Upper lobe of left lung (tissue), 6 donors: ENCODE data around the gene TRAPPC11. TPM values are rescaled to one million over a fixed set of nuclear protein-coding genes. Genes with fewer than 3 reads are reported as not detected.

Experiments
- ATAC-seq, 2 donors: fragments of 200-7000 bp; cut with Tn5 transposase; one replicate each; pipeline ENCODE4 v1.9.1; 2022; ENCODE audit warnings: mild to moderate bottlenecking in 2 of 2, moderate library complexity in 2 of 2; ENCODE audit not compliant: low FRiP score in 2 of 2
- DNase-seq, 2 donors: peaks; one replicate each; pipeline ENCODE4 v3.0.0-alpha.2; 2019 to 2020
- H3K27ac ChIP-seq, 4 donors: fragments of 200-600 bp; sonication (generic); one replicate each; pipeline ENCODE4 v1.5.1; 2016 to 2019
- H3K27me3 ChIP-seq, 4 donors: fragments of 200-600 bp; sonication (generic); one replicate each; pipeline ENCODE4 v1.5.1; 2017 to 2019
- H3K36me3 ChIP-seq, 4 donors: fragments of 200-600 bp; sonication (generic); one replicate each; pipeline ENCODE4 v1.5.1; 2016 to 2019
- H3K4me1 ChIP-seq, 4 donors: fragments of 200-600 bp; sonication (generic); one replicate each; pipeline ENCODE4 v1.5.1; 2018 to 2019
- H3K4me3 ChIP-seq, 4 donors: fragments of 200-600 bp; sonication (generic); one replicate each; pipeline ENCODE4 v1.5.1; 2017 to 2019; ENCODE audit warnings: mild to moderate bottlenecking in 2 of 4, moderate library complexity in 1 of 4
- H3K9me3 ChIP-seq, 4 donors: fragments of 200-600 bp; sonication (generic); one replicate each; pipeline ENCODE4 v1.5.1; 2018 to 2019
- CTCF ChIP-seq, 6 experiments: fragments of 450-650 bp in 4 of 6; fragments of 200-600 bp in 2 of 6; sonication (generic) in 2 of 6; IDR thresholded peaks; one replicate each; pipeline ENCODE4 v1.5.1; 2016 to 2019; ENCODE audit warnings: antibody characterized with exemption in 6 of 6
- EP300 ChIP-seq, 4 donors: sonication (generic); formaldehyde crosslinking; IDR thresholded peaks; one replicate each; pipeline ENCODE4 v1.5.1; 2017; ENCODE audit warnings: antibody characterized with exemption in 4 of 4, control low read depth in 2 of 4
- POLR2A ChIP-seq, 4 donors: fragments of 450-650 bp; IDR thresholded peaks; one replicate each; pipeline ENCODE4 v1.5.1; 2016 to 2017; ENCODE audit warnings: antibody characterized with exemption in 4 of 4, mild to moderate bottlenecking in 2 of 4
- POLR2AphosphoS5 ChIP-seq, 2 donors: sonication (generic); formaldehyde crosslinking; IDR thresholded peaks; one replicate each; pipeline ENCODE4 v1.5.1; 2017; ENCODE audit warnings: antibody characterized with exemption in 2 of 2
- WGBS, 2 donors: methylation state at CpG; one replicate each; pipeline ENCODE4 v1.1.5; 2017 to 2018; 5-methylcytosine and 5-hydroxymethylcytosine counted together
- total RNA-seq, 6 donors: library from RNA; depleted of rRNA in 4 of 6; stranded (reverse); fragments of >200 nt in 4 of 6; gene quantifications; one replicate each; pipeline versions ENCODE4 v1.1.0 to v1.2.1, GENCODE V29; 2016 to 2021
- donor health status: DM: no; HTN: no; CAD: no; lungs with moderate emphysema.
- donor health status: DM: no; HTN: yes; CAD: no; lungs with severe emphysema.

The TRAPPC11 gene
- total RNA-seq, 6 donors from 2014 or later, result 33.0 to 73.3 (median 39.1) TPM

DNA sequence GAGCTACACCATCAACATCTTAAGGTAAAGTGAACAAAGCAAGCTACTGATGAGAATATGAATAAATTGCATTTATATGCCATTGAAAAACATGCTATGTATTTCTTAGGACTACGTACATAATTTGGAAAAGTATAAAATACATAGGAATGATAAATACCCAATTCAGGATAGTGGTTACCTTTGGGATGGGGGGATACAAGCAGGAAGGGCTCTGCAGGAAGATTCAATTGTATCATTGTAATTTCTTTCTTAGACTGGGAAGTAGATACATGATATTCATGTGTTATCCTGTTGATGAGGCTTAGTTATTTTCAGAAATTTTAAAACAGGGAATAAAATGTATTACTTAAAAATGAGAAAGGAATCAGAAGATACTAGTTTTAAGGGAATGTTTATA is 43.4 kb downstream of the TRAPPC11 start:
- Histone ChIP-seq H3K27me3 (no peaks in the 10 kb centered on the region), H3K4me3 (no peak overlapping the region), H3K27ac (no peak overlapping the region), H3K36me3 (peaks cover 30 to 94% (median 60%) of the 10 kb centered on the region in 4 donors), H3K4me1 (peaks cover 0 to 10% (median 0%) of the 10 kb centered on the region in 4 donors), H3K9me3 (no peaks in the 10 kb centered on the region)
- WGBS, 2 donors, result 65 to 100% methylated on average over 1 of the region's 1 CpG
- no peak for DNase-seq
- ATAC-seq, result no peak
- TF ChIP-seq POLR2A (IDR thresholded peaks at IDR 0.05) (no peak), POLR2AphosphoS5 (IDR thresholded peaks at IDR 0.05) (no peak), CTCF (IDR thresholded peaks at IDR 0.05) (no peak), EP300 (IDR thresholded peaks at IDR 0.05) (no peak)

DNA sequence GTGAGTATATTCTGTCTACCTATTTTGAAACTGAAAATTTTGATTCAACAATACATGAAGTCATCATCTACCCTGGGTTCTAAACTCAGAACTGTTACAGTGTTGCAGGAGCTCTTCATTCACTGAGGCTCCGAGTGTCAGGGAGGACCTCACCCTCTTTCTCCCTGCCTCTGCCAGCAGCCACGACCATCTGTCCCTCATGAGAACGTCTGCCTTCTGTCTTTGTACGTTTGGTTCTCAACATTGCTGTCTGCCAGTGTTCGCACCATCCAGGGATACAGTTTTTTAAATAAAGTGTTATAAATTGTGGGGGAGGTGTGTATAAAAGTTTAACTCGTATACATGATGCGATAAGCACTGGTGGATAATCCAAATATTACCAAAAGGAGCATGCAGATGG is 55.5 kb downstream of the TRAPPC11 start:
- DNase-seq (no peak), ATAC-seq (no peak)
- Histone ChIP-seq H3K36me3 (peaks cover 0 to 46% (median 31%) of the 10 kb centered on the region in 4 donors), H3K4me1 (no peaks in the 10 kb centered on the region), H3K27ac (no peak overlapping the region), H3K4me3 (no peak overlapping the region), H3K9me3 (no peaks in the 10 kb centered on the region), H3K27me3 (no peaks in the 10 kb centered on the region)
- TF ChIP-seq EP300 (IDR thresholded peaks at IDR 0.05) (no peak), POLR2AphosphoS5 (IDR thresholded peaks at IDR 0.05) (no peak), CTCF (IDR thresholded peaks at IDR 0.05) (no peak), POLR2A (IDR thresholded peaks at IDR 0.05) (no peak)
- 82 to 83% methylated on average over 7 of the region's 7 CpGs for WGBS, 2 donors

DNA sequence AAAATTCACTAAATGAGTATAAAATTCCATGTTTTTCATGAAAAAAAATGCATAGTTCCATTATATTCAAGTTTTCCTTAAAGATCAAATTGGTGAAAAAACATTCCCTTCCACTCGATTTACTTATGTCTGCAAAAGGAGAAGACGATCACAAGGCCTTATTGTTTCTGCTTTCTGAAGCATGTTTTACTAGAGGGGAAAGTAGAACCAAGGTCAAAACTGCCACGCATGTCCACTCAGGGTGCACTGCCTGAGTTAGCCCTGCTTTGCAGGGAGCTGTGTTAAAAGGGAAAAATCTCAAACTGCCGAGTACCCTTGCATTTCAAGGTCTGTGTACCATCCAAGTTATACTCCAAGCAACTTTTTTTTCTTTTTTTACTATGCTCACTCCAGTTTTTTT is 57.2 kb downstream of the TRAPPC11 start:
- no peak for DNase-seq
- WGBS, 2 donors, result 83 to 92% methylated on average over 4 of the region's 4 CpGs
- no peak for ATAC-seq
- TF ChIP-seq CTCF (IDR thresholded peaks at IDR 0.05), result no peak
- TF ChIP-seq POLR2AphosphoS5 (IDR thresholded peaks at IDR 0.05), result no peak
- no peak for TF ChIP-seq EP300 (IDR thresholded peaks at IDR 0.05)
- TF ChIP-seq POLR2A (IDR thresholded peaks at IDR 0.05), result no peak
- Histone ChIP-seq H3K9me3 (no peaks in the 10 kb centered on the region), H3K4me1 (no peaks in the 10 kb centered on the region), H3K27ac (no peak overlapping the region), H3K36me3 (peaks cover 0 to 29% (median 15%) of the 10 kb centered on the region in 4 donors), H3K4me3 (no peak overlapping the region), H3K27me3 (no peaks in the 10 kb centered on the region)

- Histone ChIP-seq H3K4me1 (peaks cover 5 to 18% (median 12%) of the 10 kb centered on the region in 4 donors), H3K27me3 (no peaks in the 10 kb centered on the region), H3K36me3 (peaks cover 0 to 8% (median 3%) of the 10 kb centered on the region in 4 donors), H3K27ac (no peak overlapping the region), H3K9me3 (no peaks in the 10 kb centered on the region), H3K4me3 (no peak overlapping the region)
- ATAC-seq, result no peak
- 71 to 77% methylated on average over 5 of the region's 5 CpGs for WGBS, 2 donors
- DNase-seq, result no peak
- TF ChIP-seq POLR2A (IDR thresholded peaks at IDR 0.05) (no peak), POLR2AphosphoS5 (IDR thresholded peaks at IDR 0.05) (no peak), CTCF (IDR thresholded peaks at IDR 0.05) (no peak), EP300 (IDR thresholded peaks at IDR 0.05) (no peak)
These were observed 59.8 kb downstream of the TRAPPC11 start for GRCh38 chr4:183718876-183719275.
